ENCODE measurements around the gene RIC8A. TPM values are rescaled to one million over a fixed set of nuclear protein-coding genes. Genes with fewer than 3 reads are reported as not detected.
A peak's percentile ranks its signal among the peaks of the same experiment; 100 is the strongest.

Gene RIC8A
- total RNA-seq, 1 experiment from 2014 or later = 283 TPM

- peak; percentile 0 for DNase-seq (ENCODE audit: low spot score)
Observed at GRCh38 chr11:203945-204586, 3.4 kb upstream of the RIC8A start.

GRCh38 chr11:204587-205109 is 2.9 kb upstream of the RIC8A start:
- peak; percentile 0 for DNase-seq (ENCODE audit: low spot score)

GRCh38 chr11:205221-206001 is 2.1 kb upstream of the RIC8A start:
- no peak for DNase-seq (ENCODE audit: low spot score)

GRCh38 chr11:206002-206384 is 1.5 kb upstream of the RIC8A start:
- DNase-seq (ENCODE audit: low spot score) = no peak

- DNase-seq (ENCODE audit: low spot score) = peak; percentile 56
Observed at GRCh38 chr11:206526-207207, 841 bp upstream of the RIC8A start.

- no peak for DNase-seq (ENCODE audit: low spot score)
Observed at GRCh38 chr11:207863-208180, 314 bp downstream of the RIC8A start.

- DNase-seq (ENCODE audit: low spot score) = peak; percentile 84
Observed at GRCh38 chr11:208181-208916, 841 bp downstream of the RIC8A start.

GRCh38 chr11:208917-209260 is 1.4 kb downstream of the RIC8A start:
- DNase-seq (ENCODE audit: low spot score) = no peak

GRCh38 chr11:209275-210121 is 2.0 kb downstream of the RIC8A start:
- no peak for DNase-seq (ENCODE audit: low spot score)

GRCh38 chr11:210122-210802 is 2.8 kb downstream of the RIC8A start:
- no peak for DNase-seq (ENCODE audit: low spot score)

- no peak for DNase-seq (ENCODE audit: low spot score)
Observed at GRCh38 chr11:210803-211180, 3.3 kb downstream of the RIC8A start.

GRCh38 chr11:211295-211694 is 3.8 kb downstream of the RIC8A start:
- DNase-seq (ENCODE audit: low spot score) = no peak

GRCh38 chr11:211741-212140 is 4.2 kb downstream of the RIC8A start:
- no peak for DNase-seq (ENCODE audit: low spot score)

GRCh38 chr11:212150-213100 is 4.9 kb downstream of the RIC8A start:
- DNase-seq (ENCODE audit: low spot score) = no peak

- DNase-seq (ENCODE audit: low spot score) = no peak
Observed at GRCh38 chr11:213111-213510, 5.6 kb downstream of the RIC8A start.

- DNase-seq (ENCODE audit: low spot score) = no peak
Observed at GRCh38 chr11:214083-214482, 6.6 kb downstream of the RIC8A start.

- no peak for DNase-seq (ENCODE audit: low spot score)
Observed at GRCh38 chr11:215581-216037, 8.1 kb downstream of the RIC8A start.

GRCh38 chr11:216081-216974 is 8.8 kb downstream of the RIC8A start:
- no peak for DNase-seq (ENCODE audit: low spot score)
